Measurements from ENCODE around the gene DCTN2.

- TF ChIP-seq CTCF (IDR thresholded peaks at IDR 0.05) (no peak), CBX2 (IDR thresholded peaks at IDR 0.05; ENCODE audit: borderline replicate concordance, low read depth) (no peak), POLR2A (IDR thresholded peaks at IDR 0.05; ENCODE audit: low read length) (peak; percentile 77), MAX (IDR thresholded peaks at IDR 0.05) (peak; percentile 69), SMC3 (IDR thresholded peaks at IDR 0.05) (no peak), MAFK (IDR thresholded peaks at IDR 0.05; ENCODE audit: partially characterized antibody) (no peak), KDM5A (IDR thresholded peaks at IDR 0.05) (no peak), PHF8 (IDR thresholded peaks at IDR 0.05; ENCODE audit: borderline replicate concordance, low read depth) (peak; percentile 91), EP300 (IDR thresholded peaks at IDR 0.05) (no peak), HMGXB4 (CRISPR knock-in tag; IDR thresholded peaks at IDR 0.05; ENCODE audit: borderline replicate concordance) (no peak), REST (IDR thresholded peaks at IDR 0.05) (no peak), MYC (IDR thresholded peaks at IDR 0.05; ENCODE audit: borderline replicate concordance, low read length) (no peak; the same call in 1 of the 2 replicates)
Measured at GRCh38 chr12:57590864-57591781, 44.1 kb upstream of the DCTN2 start, which contains the start of gene PIP4K2C.

Measured in A549 (cell line).